ENCODE results near the gene TMEM181. TPM values are rescaled to one million over a fixed set of nuclear protein-coding genes. Genes with fewer than 3 reads are reported as not detected.
A peak's percentile ranks its signal among the peaks of the same experiment; 100 is the strongest.

TMEM181 gene
- total RNA-seq, 4 donors from 2014 or later, result 16.7 to 28.1 (median 21.2) TPM

- DNase-seq, result peak in 1 of 2 donors; percentile 10
- H3K36me3 ChIP-seq, result no peaks in the 10 kb centered on the region
- H3K9me3 ChIP-seq, result no peaks in the 10 kb centered on the region
- H3K4me1 ChIP-seq, result peaks cover 0 to 12% of the 10 kb centered on the region in 2 donors
- H3K27ac ChIP-seq, result no peak overlapping the region
- WGBS, 2 donors, result 7 to 12% methylated on average over 9 to 11 of the region's 33 CpGs
- no peak for TF ChIP-seq CTCF (IDR thresholded peaks at IDR 0.05)
- TF ChIP-seq POLR2A (IDR thresholded peaks at IDR 0.05), result no peak
- H3K27me3 ChIP-seq, result peaks cover 5% of the 10 kb centered on the region
- intact Hi-C loops (cut with DNase I), result loop anchor here (5.0 kb wide), 1 partner anchor 294 kb away; no protein-coding TSS in a partner anchor
- no peak overlapping the region for H3K4me3 ChIP-seq (replicated peaks in 1 of 3)
These were observed 43.8 kb upstream of the TMEM181 start for GRCh38 chr6:158516098-158516497.

GRCh38 chr6:158517038-158517437 is 42.9 kb upstream of the TMEM181 start:
- no peak overlapping the region for H3K27ac ChIP-seq
- no peak overlapping the region for H3K4me3 ChIP-seq (replicated peaks in 1 of 3)
- TF ChIP-seq CTCF (IDR thresholded peaks at IDR 0.05), result no peak
- no peak for TF ChIP-seq POLR2A (IDR thresholded peaks at IDR 0.05)
- H3K36me3 ChIP-seq, result no peaks in the 10 kb centered on the region
- H3K9me3 ChIP-seq, result no peaks in the 10 kb centered on the region
- peaks cover 0 to 12% of the 10 kb centered on the region in 2 donors for H3K4me1 ChIP-seq
- 86 to 89% methylated on average over 7 to 8 of the region's 8 CpGs for WGBS, 2 donors
- no peak for DNase-seq
- peaks cover 5% of the 10 kb centered on the region for H3K27me3 ChIP-seq
- intact Hi-C loops (cut with DNase I), result loop anchor here (5.0 kb wide), 1 partner anchor 295 kb away; no protein-coding TSS in a partner anchor

- DNase-seq, result no peak
- 81 to 85% methylated on average over 5 of the region's 5 CpGs for WGBS, 2 donors
- H3K9me3 ChIP-seq, result no peaks in the 10 kb centered on the region
- no peak overlapping the region for H3K27ac ChIP-seq
- H3K4me3 ChIP-seq (replicated peaks in 1 of 3), result no peak overlapping the region
- no peaks in the 10 kb centered on the region for H3K36me3 ChIP-seq
- intact Hi-C loops (cut with DNase I), result loop anchor here (5.0 kb wide), 1 partner anchor 295 kb away; no protein-coding TSS in a partner anchor
- no peak for TF ChIP-seq CTCF (IDR thresholded peaks at IDR 0.05)
- TF ChIP-seq POLR2A (IDR thresholded peaks at IDR 0.05), result no peak
- H3K27me3 ChIP-seq, result peaks cover 5% of the 10 kb centered on the region
- peaks cover 0 to 12% of the 10 kb centered on the region in 2 donors for H3K4me1 ChIP-seq
These were observed 42.3 kb upstream of the TMEM181 start for GRCh38 chr6:158517581-158517980.

- Histone ChIP-seq H3K36me3 (no peaks in the 10 kb centered on the region), H3K9me3 (no peaks in the 10 kb centered on the region), H3K4me1 (peaks cover 0 to 12% of the 10 kb centered on the region in 2 donors), H3K27me3 (peaks cover 5% of the 10 kb centered on the region), H3K4me3 (replicated peaks in 1 of 3) (no peak overlapping the region), H3K27ac (no peak overlapping the region)
- intact Hi-C loops (cut with DNase I), result loop anchor here (5.0 kb wide), 1 partner anchor 296 kb away; no protein-coding TSS in a partner anchor
- 12 to 16% methylated on average over 14 to 18 of the region's 18 CpGs for WGBS, 2 donors
- DNase-seq, result peak; percentile 61 to 64
- TF ChIP-seq CTCF (IDR thresholded peaks at IDR 0.05) (peak in 5 of 6 experiments; percentile 12 to 63 (median 58)), POLR2A (IDR thresholded peaks at IDR 0.05) (no peak)
These were observed 41.4 kb upstream of the TMEM181 start for GRCh38 chr6:158518191-158519127.

- Histone ChIP-seq H3K36me3 (no peaks in the 10 kb centered on the region), H3K27me3 (peaks cover 5% of the 10 kb centered on the region), H3K9me3 (no peaks in the 10 kb centered on the region), H3K4me1 (peaks cover 0 to 12% of the 10 kb centered on the region in 2 donors), H3K4me3 (replicated peaks in 1 of 3) (no peak overlapping the region), H3K27ac (no peak overlapping the region)
- intact Hi-C loops (cut with DNase I), result loop anchor here (5.0 kb wide), 1 partner anchor 297 kb away; no protein-coding TSS in a partner anchor
- WGBS, 2 donors, result 55 to 62% methylated on average over 3 of the region's 3 CpGs
- DNase-seq, result no peak
- TF ChIP-seq CTCF (IDR thresholded peaks at IDR 0.05), result no peak
- TF ChIP-seq POLR2A (IDR thresholded peaks at IDR 0.05), result no peak
These were observed 40.6 kb upstream of the TMEM181 start for GRCh38 chr6:158519300-158519699.
